ENCODE data around the gene SPART. TPM values are rescaled to one million over a fixed set of nuclear protein-coding genes. Genes with fewer than 3 reads are reported as not detected.
"Not testable (repeated sequence)": the region's sequence is repeated elsewhere in the genome, so short reads cannot be mapped to it uniquely, and the experiment has no call there.

SPART gene
- total and polyA plus RNA-seq, 9 donors: 59.5 to 141 (median 98.1) TPM

DNA sequence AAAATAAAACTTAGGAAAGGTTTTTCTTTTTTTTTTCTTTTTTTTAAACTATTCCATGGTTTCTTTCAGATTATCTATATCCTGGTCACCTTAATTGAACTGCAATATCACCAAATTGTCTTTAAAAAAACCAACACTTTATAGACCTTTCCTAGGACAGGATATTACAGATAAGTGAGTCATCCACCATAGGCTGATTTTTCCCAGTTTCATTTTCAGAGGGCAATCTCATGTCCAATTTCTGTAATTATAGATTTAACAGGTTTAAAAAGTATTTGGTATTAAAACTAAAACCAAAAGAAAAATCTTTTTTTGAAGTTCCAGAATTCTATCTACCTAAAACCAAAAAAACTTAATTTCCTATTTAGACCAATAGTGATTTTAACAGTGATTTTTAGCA lies 13.2 kb downstream of the SPART start:
- no peak overlapping the region for H3K4me3 ChIP-seq
- no peaks in the 10 kb centered on the region for H3K9me3 ChIP-seq
- H3K27me3 ChIP-seq: no peaks in the 10 kb centered on the region
- peaks cover 12% of the 10 kb centered on the region for H3K4me1 ChIP-seq (ENCODE audit: insufficient read depth)
- H3K36me3 ChIP-seq: no peaks in the 10 kb centered on the region
- intact Hi-C loops (cut with DNase I): no loop called here
- TF ChIP-seq, protein P1, sequence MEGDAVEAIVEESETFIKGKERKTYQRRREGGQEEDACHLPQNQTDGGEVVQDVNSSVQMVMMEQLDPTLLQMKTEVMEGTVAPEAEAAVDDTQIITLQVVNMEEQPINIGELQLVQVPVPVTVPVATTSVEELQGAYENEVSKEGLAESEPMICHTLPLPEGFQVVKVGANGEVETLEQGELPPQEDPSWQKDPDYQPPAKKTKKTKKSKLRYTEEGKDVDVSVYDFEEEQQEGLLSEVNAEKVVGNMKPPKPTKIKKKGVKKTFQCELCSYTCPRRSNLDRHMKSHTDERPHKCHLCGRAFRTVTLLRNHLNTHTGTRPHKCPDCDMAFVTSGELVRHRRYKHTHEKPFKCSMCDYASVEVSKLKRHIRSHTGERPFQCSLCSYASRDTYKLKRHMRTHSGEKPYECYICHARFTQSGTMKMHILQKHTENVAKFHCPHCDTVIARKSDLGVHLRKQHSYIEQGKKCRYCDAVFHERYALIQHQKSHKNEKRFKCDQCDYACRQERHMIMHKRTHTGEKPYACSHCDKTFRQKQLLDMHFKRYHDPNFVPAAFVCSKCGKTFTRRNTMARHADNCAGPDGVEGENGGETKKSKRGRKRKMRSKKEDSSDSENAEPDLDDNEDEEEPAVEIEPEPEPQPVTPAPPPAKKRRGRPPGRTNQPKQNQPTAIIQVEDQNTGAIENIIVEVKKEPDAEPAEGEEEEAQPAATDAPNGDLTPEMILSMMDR (IDR thresholded peaks at IDR 0.05): no peak
- TF ChIP-seq EP300 (IDR thresholded peaks at IDR 0.05) (no peak), POLR2A (IDR thresholded peaks at IDR 0.05) (no peak)
- no peak for DNase-seq
- H3K27ac ChIP-seq: no peak overlapping the region

DNA sequence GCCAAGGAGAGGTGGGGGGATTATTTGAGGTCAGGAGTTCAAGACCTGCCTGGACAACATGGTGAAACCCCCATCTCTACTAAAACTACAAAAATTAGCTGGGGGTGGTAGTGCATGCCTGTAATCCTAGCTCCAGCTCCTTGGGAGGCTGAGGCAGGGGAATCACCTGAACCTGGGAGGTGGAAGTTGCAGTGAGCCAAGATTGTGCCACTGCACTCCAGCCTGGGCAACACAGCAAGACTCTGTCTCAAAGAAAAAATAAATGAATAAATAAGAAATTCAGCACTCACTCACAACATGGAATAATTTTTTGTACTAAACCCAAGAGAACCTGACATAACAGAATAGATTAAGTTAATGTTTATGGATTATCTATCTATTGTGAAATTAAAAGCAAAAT lies 13.9 kb downstream of the SPART start:
- H3K27me3 ChIP-seq; H3K4me1 ChIP-seq (ENCODE audit: insufficient read depth); H3K27ac ChIP-seq; H3K4me3 ChIP-seq; DNase-seq; intact Hi-C loops (cut with DNase I); H3K36me3 ChIP-seq; H3K9me3 ChIP-seq: not testable (repeated sequence)

DNA sequence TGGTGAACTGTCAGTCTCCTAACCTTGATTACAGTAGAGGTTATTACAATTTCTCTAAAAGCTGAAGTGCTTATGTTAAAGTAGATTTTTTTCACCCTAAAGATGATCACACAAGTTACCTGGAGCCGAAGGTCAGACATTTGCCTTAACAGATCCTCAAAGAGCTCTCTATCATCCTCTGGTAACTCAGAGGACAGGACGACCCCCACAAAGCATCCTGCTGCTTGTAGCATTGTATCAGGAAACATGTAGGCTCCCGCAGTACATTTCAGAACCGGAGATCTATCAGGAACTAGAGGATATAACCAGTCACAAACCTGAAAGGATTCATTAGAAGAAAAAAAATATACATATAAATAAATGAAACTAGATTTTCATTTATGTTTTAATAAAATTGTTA lies 14.9 kb downstream of the SPART start:
- no peak overlapping the region for H3K27ac ChIP-seq
- DNase-seq: no peak
- H3K4me1 ChIP-seq (ENCODE audit: insufficient read depth): peaks cover 7% of the 10 kb centered on the region
- intact Hi-C loops (cut with DNase I): no loop called here
- H3K4me3 ChIP-seq: no peak overlapping the region
- no peaks in the 10 kb centered on the region for H3K9me3 ChIP-seq
- 75 to 84% (median 80%) methylated on average over 4 of the region's 4 CpGs for WGBS, 3 donors
- H3K36me3 ChIP-seq: no peaks in the 10 kb centered on the region
- no peaks in the 10 kb centered on the region for H3K27me3 ChIP-seq
- TF ChIP-seq EP300 (IDR thresholded peaks at IDR 0.05): no peak
- TF ChIP-seq POLR2A (IDR thresholded peaks at IDR 0.05): no peak
- TF ChIP-seq, protein P1 (IDR thresholded peaks at IDR 0.05): no peak

DNA sequence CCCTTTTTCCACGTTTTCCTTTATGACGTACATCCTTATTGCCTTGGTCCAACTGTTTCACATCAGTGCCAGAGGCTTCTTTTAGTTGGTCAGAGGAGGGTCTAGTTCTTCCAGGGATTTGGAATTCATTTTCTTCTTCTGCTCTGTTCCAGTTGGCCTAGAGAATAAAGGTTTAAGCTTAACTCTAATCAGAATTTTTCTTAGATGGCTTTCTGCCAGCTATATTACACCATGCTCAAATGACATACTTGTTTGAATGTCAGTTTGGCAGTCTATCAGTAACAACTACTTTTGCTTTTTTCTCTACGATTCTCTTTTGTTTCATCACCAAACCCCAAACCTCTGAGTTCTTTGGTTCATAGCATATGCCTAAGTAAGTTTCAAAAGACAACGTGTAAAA lies 16.8 kb downstream of the SPART start:
- H3K4me3 ChIP-seq: no peak overlapping the region
- H3K27me3 ChIP-seq: no peaks in the 10 kb centered on the region
- TF ChIP-seq, protein P1 (IDR thresholded peaks at IDR 0.05): no peak
- no peak for TF ChIP-seq POLR2A (IDR thresholded peaks at IDR 0.05)
- TF ChIP-seq EP300 (IDR thresholded peaks at IDR 0.05): no peak
- 64 to 74% (median 67%) methylated on average over 4 of the region's 4 CpGs for WGBS, 3 donors
- peaks cover 4% of the 10 kb centered on the region for H3K4me1 ChIP-seq (ENCODE audit: insufficient read depth)
- H3K36me3 ChIP-seq: no peaks in the 10 kb centered on the region
- no peak for DNase-seq
- H3K9me3 ChIP-seq: no peaks in the 10 kb centered on the region
- intact Hi-C loops (cut with DNase I): no loop called here
- no peak overlapping the region for H3K27ac ChIP-seq

DNA sequence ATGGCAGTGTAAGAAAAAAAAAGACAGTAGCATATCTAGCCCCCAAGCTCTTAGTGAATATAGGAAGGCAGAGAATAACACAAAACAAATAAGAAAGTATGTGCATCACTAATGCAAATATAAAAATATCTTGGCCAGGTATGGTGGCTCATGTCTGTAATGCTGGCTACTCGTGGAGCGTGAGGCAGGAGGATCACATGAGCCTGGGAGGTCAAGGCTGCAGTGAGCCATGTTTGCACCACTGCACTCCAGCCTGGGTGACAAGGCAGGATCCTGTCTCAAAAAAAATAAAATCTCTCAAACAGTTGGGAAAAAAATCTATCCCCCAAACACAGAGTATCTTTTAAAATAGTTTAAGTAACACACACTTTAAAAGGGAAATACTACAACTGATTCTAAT lies 17.4 kb downstream of the SPART start:
- Histone ChIP-seq H3K9me3 (no peaks in the 10 kb centered on the region), H3K4me3 (no peak overlapping the region), H3K27me3 (no peaks in the 10 kb centered on the region), H3K27ac (no peak overlapping the region), H3K36me3 (no peaks in the 10 kb centered on the region), H3K4me1 (ENCODE audit: insufficient read depth) (peaks cover 3% of the 10 kb centered on the region)
- WGBS, 3 donors: 69 to 84% (median 74%) methylated on average over 2 of the region's 2 CpGs
- TF ChIP-seq, protein P1 (IDR thresholded peaks at IDR 0.05): no peak
- TF ChIP-seq EP300 (IDR thresholded peaks at IDR 0.05) (no peak), POLR2A (IDR thresholded peaks at IDR 0.05) (no peak)
- DNase-seq: no peak
- intact Hi-C loops (cut with DNase I): no loop called here

All from ovary (tissue), 9 donors.